Endothelial cell (in vitro differentiated cells): ENCODE data around the gene KCNMB2. TPM values are rescaled to one million over a fixed set of nuclear protein-coding genes. Genes with fewer than 3 reads are reported as not detected.

ENCODE experiments used
- DNase-seq: peaks from one replicate; pipeline ENCODE4 v3.0.0; 2021; ENCODE audit warnings: low spot score
- H3K27ac Mint-ChIP-seq: one replicate; pipeline ENCODE4 v1.8.0; 2021; ENCODE audit warnings: mixed read lengths, inconsistent platforms; ENCODE audit not compliant: unreplicated experiment
- H3K27me3 Mint-ChIP-seq: one replicate; pipeline ENCODE4 v1.8.0; 2021; ENCODE audit warnings: mild to moderate bottlenecking, moderate library complexity, mixed read lengths, inconsistent platforms; ENCODE audit not compliant: unreplicated experiment
- H3K36me3 Mint-ChIP-seq: one replicate; pipeline ENCODE4 v1.8.0; 2021; ENCODE audit warnings: mild to moderate bottlenecking, low read depth, mixed read lengths, inconsistent platforms; ENCODE audit not compliant: unreplicated experiment
- H3K4me1 Mint-ChIP-seq: one replicate; pipeline ENCODE4 v1.8.0; 2021; ENCODE audit warnings: mild to moderate bottlenecking, mixed read lengths, inconsistent platforms; ENCODE audit not compliant: unreplicated experiment
- H3K4me3 Mint-ChIP-seq: one replicate; pipeline ENCODE4 v1.8.0; 2021; ENCODE audit warnings: mild to moderate bottlenecking, mixed read lengths, inconsistent platforms; ENCODE audit not compliant: unreplicated experiment
- H3K9me3 Mint-ChIP-seq: one replicate; pipeline ENCODE4 v1.8.0; 2021; ENCODE audit warnings: mixed read lengths, inconsistent platforms; ENCODE audit not compliant: unreplicated experiment
- CTCF ChIP-seq: fragments of 200-600 bp; sonication (generic); IDR thresholded peaks from one replicate; pipeline ENCODE4 v1.5.0; 2021; ENCODE audit warnings: antibody characterized with exemption; ENCODE audit not compliant: unreplicated experiment
- total RNA-seq: library from RNA; stranded (reverse); fragmentation: NEBNext Ultra II Directional; extraction: Animal tissue kit (Norgen Biotek cat#: 25700); gene quantifications from one replicate; pipeline ENCODE4 v1.2.1, GENCODE V29; 2021; ENCODE audit not compliant: unreplicated experiment

The KCNMB2 gene
- total RNA-seq, 1 donor from 2014 or later, result not detected

GRCh38 chr3:178676077-178676476 is 139.8 kb downstream of the KCNMB2 start:
- Mint-ChIP-seq H3K36me3 (no peaks in the 10 kb centered on the region), H3K27ac (no peak overlapping the region), H3K9me3 (no peaks in the 10 kb centered on the region), H3K4me3 (no peak overlapping the region), H3K4me1 (peaks cover 13% of the 10 kb centered on the region), H3K27me3 (peaks cover 2% of the 10 kb centered on the region)
- no peak for TF ChIP-seq CTCF
- DNase-seq, result no peak

GRCh38 chr3:178676942-178677790 is 140.9 kb downstream of the KCNMB2 start:
- TF ChIP-seq CTCF, result no peak
- Mint-ChIP-seq H3K9me3 (no peaks in the 10 kb centered on the region), H3K36me3 (no peaks in the 10 kb centered on the region), H3K27ac (no peak overlapping the region), H3K4me1 (peaks cover 13% of the 10 kb centered on the region), H3K27me3 (peaks cover 2% of the 10 kb centered on the region), H3K4me3 (no peak overlapping the region)
- no peak for DNase-seq

- no peak for TF ChIP-seq CTCF
- no peaks in the 10 kb centered on the region for H3K36me3 Mint-ChIP-seq
- no peak overlapping the region for H3K27ac Mint-ChIP-seq
- H3K4me3 Mint-ChIP-seq, result no peak overlapping the region
- H3K4me1 Mint-ChIP-seq, result peaks cover 13% of the 10 kb centered on the region
- no peaks in the 10 kb centered on the region for H3K9me3 Mint-ChIP-seq
- H3K27me3 Mint-ChIP-seq, result peaks cover 2% of the 10 kb centered on the region
- no peak for DNase-seq
These were observed 141.7 kb downstream of the KCNMB2 start for GRCh38 chr3:178677961-178678360.

- no peaks in the 10 kb centered on the region for H3K9me3 Mint-ChIP-seq
These were observed 143.8 kb downstream of the KCNMB2 start for GRCh38 chr3:178680037-178680436.

More at GRCh38 chr3:178680037-178680436, 143.8 kb downstream of the KCNMB2 start:
- Mint-ChIP-seq H3K4me1 (peaks cover 13% of the 10 kb centered on the region), H3K4me3 (no peak overlapping the region), H3K27me3 (peaks cover 2% of the 10 kb centered on the region), H3K27ac (no peak overlapping the region), H3K36me3 (no peaks in the 10 kb centered on the region)
- no peak for TF ChIP-seq CTCF
- no peak for DNase-seq
